ENCODE results near the gene TPRA1.
A peak's percentile ranks its signal among the peaks of the same experiment; 100 is the strongest.

GRCh38 chr3:127629467-127630403, 39.2 kb upstream of the TPRA1 start:
- TF ChIP-seq CTCF (conservative IDR thresholded peaks at IDR 0.05 in 1 of 2, IDR thresholded peaks at IDR 0.05 in 1 of 2; ENCODE audit: extremely low read depth in 1 of 2, insufficient read depth in 1 of 2, low read depth in 1 of 2, low read length in 2 of 2), result no peak
- peak; percentile 87 for TF ChIP-seq EZH2 (IDR thresholded peaks at IDR 0.05; ENCODE audit: borderline replicate concordance, low read length)

All from mammary epithelial cell (primary cell).